HepG2 (cell line): Measurements from ENCODE around the gene ANKRD39. TPM values are rescaled to one million over a fixed set of nuclear protein-coding genes. Genes with fewer than 3 reads are reported as not detected.
A peak's percentile ranks its signal among the peaks of the same experiment; 100 is the strongest.

ENCODE experiments used
- ATAC-seq: fragments of 200-7000 bp; cut with Tn5 transposase; 3 replicates; pipeline ENCODE4 v1.9.1; 2020; ENCODE audit warnings: mild to moderate bottlenecking, moderate library complexity
- BruUV-seq: library from RNA; stranded (reverse); fragments of 400-500 nt; replicated peaks from 2 replicates; lab custom pipeline; 2021; lab: Mats Ljungman, UMichigan
- CTCF ChIA-PET: fragments of 300-600 bp; formaldehyde crosslinking; extraction: SDS; loops from one replicate; lab custom pipeline; 2021; ENCODE audit warnings: low total read pairs, inconsistent platforms, low intra/inter-chr PET ratio; lab: Yijun Ruan, JAX
- POLR2A ChIA-PET: fragments of 350-600 bp; sonication (Branson Sonifier 250); formaldehyde crosslinking; loops from one replicate; lab custom pipeline; 2020; ENCODE audit warnings: antibody characterized with exemption, inconsistent platforms; lab: Yijun Ruan, JAX
- DNase-seq: peaks from one replicate; pipeline ENCODE4 v3.0.0-alpha.2; 2015; ENCODE audit warnings: low spot score
- FAIRE-seq: peaks from 3 replicates; lab custom pipeline; 2011; peaks lifted over from hg19 to GRCh38; lab: Jason Lieb, UNC
- H2AFZ ChIP-seq: one replicate; pipeline ENCODE4 v1.6.1; 2011; ENCODE audit warnings: low read length, inconsistent platforms
- H3K27ac ChIP-seq: fragments of 300-600 bp; 3 replicates; pipeline ENCODE4 v1.8.0; 2011; ENCODE audit warnings: mixed run types, mild to moderate bottlenecking, mixed read lengths, low read length, inconsistent platforms; ENCODE audit not compliant: insufficient read depth; ENCODE audit errors: extremely low read length
- H3K27me3 ChIP-seq, 2 experiments: fragments of 200-600 bp in 1 of 2; 2 replicates in 1 of 2; 3 replicates in 1 of 2; pipeline versions ENCODE4 v1.6.0 to v1.8.0; 2011; ENCODE audit warnings: low read length in 2 of 2, mild to moderate bottlenecking in 2 of 2, moderate library complexity in 2 of 2, inconsistent platforms in 1 of 2; ENCODE audit not compliant: insufficient read depth in 2 of 2, control insufficient read depth in 1 of 2
- H3K36me3 ChIP-seq, 2 experiments: fragments of 200-600 bp in 1 of 2; replicated peaks in 1 of 2; 2 replicates in 1 of 2; 3 replicates in 1 of 2; pipeline versions ENCODE4 v1.5.1 to v1.8.0; 2011; ENCODE audit warnings: low read length in 2 of 2, inconsistent platforms in 1 of 2; ENCODE audit not compliant: insufficient read depth in 2 of 2, control insufficient read depth in 1 of 2
- H3K4me1 ChIP-seq: 2 replicates; pipeline ENCODE4 v1.5.1; 2012; ENCODE audit warnings: low read length, inconsistent platforms; ENCODE audit not compliant: insufficient read depth
- H3K4me2 ChIP-seq: 2 replicates; pipeline ENCODE4 v1.6.0; 2011; ENCODE audit warnings: low read depth, low read length, inconsistent platforms
- H3K4me3 ChIP-seq, 3 experiments: fragments of 200-600 bp in 1 of 3; sonication (generic), shearing (Covaris generic) in 1 of 3; replicated peaks in 1 of 3; 2 replicates each; pipeline ENCODE4 v1.5.1; 2011 to 2016; ENCODE audit warnings: low read length in 3 of 3, inconsistent platforms in 2 of 3, low read depth in 2 of 3, mild to moderate bottlenecking in 2 of 3, control low read depth in 1 of 3, mixed read lengths in 1 of 3; ENCODE audit not compliant: insufficient read depth in 1 of 3
- H3K79me2 ChIP-seq: one replicate; pipeline ENCODE4 v1.6.1; 2011; ENCODE audit warnings: low read length, inconsistent platforms; ENCODE audit not compliant: insufficient read depth
- H3K9ac ChIP-seq: 2 replicates; pipeline ENCODE4 v1.6.0; 2011; ENCODE audit warnings: mild to moderate bottlenecking, low read depth, low read length, inconsistent platforms; ENCODE audit not compliant: insufficient read depth
- H3K9me3 ChIP-seq: 2 replicates; pipeline ENCODE4 v1.5.1; 2012; ENCODE audit warnings: mild to moderate bottlenecking, low read length
- H4K20me1 ChIP-seq: 2 replicates; pipeline ENCODE4 v1.6.0; 2011; ENCODE audit warnings: inconsistent platforms, mild to moderate bottlenecking, low read length, moderate library complexity; ENCODE audit not compliant: insufficient read depth
- AKAP8 ChIP-seq: sonication (generic); formaldehyde crosslinking; IDR thresholded peaks from 2 replicates; pipeline ENCODE4 v1.5.1; 2020; ENCODE audit warnings: mild to moderate bottlenecking, missing genetic modification reagents
- FOXA3 ChIP-seq: IDR thresholded peaks from 2 replicates; pipeline ENCODE4 v1.6.1; 2016; ENCODE audit warnings: missing genetic modification reagents, missing compliant biosample characterization
- JUNB ChIP-seq: sonication (generic); formaldehyde crosslinking; IDR thresholded peaks from 2 replicates; pipeline ENCODE4 v1.8.0; 2022; ENCODE audit warnings: missing genetic modification reagents, mild to moderate bottlenecking, borderline replicate concordance
- MZF1 ChIP-seq: sonication (generic); formaldehyde crosslinking; IDR thresholded peaks from 2 replicates; pipeline ENCODE4 v1.8.1; 2023; ENCODE audit warnings: mild to moderate bottlenecking, missing genetic modification reagents, borderline replicate concordance
- NRL ChIP-seq: sonication (generic); formaldehyde crosslinking; IDR thresholded peaks from 2 replicates; pipeline ENCODE4 v1.5.0; 2020; ENCODE audit warnings: missing genetic modification reagents, mild to moderate bottlenecking, moderate library complexity, borderline replicate concordance
- RBFOX2 ChIP-seq: fragments of 200-400 bp; formaldehyde crosslinking; IDR thresholded peaks from 2 replicates; pipeline ENCODE4 v1.6.1; 2017; ENCODE audit warnings: low read depth, mild to moderate bottlenecking, low read length
- SKI ChIP-seq: fragments of 450-650 bp; IDR thresholded peaks from one replicate; pipeline ENCODE4 v1.6.1; 2018; ENCODE audit warnings: mild to moderate bottlenecking; ENCODE audit not compliant: partially characterized antibody
- ZBTB1 ChIP-seq: sonication (generic); formaldehyde crosslinking; IDR thresholded peaks from 2 replicates; pipeline ENCODE4 v1.4.0; 2020; ENCODE audit warnings: missing genetic modification reagents, borderline replicate concordance
- ZFP36L2 ChIP-seq: sonication (generic); formaldehyde crosslinking; IDR thresholded peaks from 2 replicates; pipeline ENCODE4 v1.4.0; 2020; ENCODE audit warnings: missing genetic modification reagents
- ZNF792 ChIP-seq: IDR thresholded peaks from 2 replicates; pipeline ENCODE4 v1.6.1; 2016
- WGBS: methylation state at CpG from one replicate; pipeline ENCODE4 v1.1.6; 2017; ENCODE audit warnings: low lambda C conversion rate; 5-methylcytosine and 5-hydroxymethylcytosine counted together
- in situ Hi-C: cut with HindIII; loops from 2 replicates; pipeline ENCODE4 v1.10.0; 2017; ENCODE audit warnings: low pct_unique_long_range_greater_than_20kb; ENCODE audit not compliant: extremely low pct_ligation_motif_present
- intact Hi-C: fragments of 100-400 bp; cut with micrococcal nuclease; formaldehyde crosslinking; loops from one replicate; pipeline ENCODE4 v1.10.0; 2022; ENCODE audit not compliant: unreplicated experiment
- polyA plus RNA-seq, 8 experiments: library from polyadenylated mRNA; depleted of rRNA in 3 of 8; stranded (reverse) in 7 of 8; unstranded in 1 of 8; fragments of >200 nt; fragmentation: Illumina TruSeq in 4 of 8; extraction: Trizol in 4 of 8; gene quantifications; 2 replicates each; pipeline versions ENCODE4 v1.2.1 to v1.2.3, GENCODE V29; 2011 to 2016; ENCODE audit warnings: low read depth in 4 of 8, missing spikeins in 1 of 8, mixed read lengths in 1 of 8; ENCODE audit not compliant: insufficient read depth in 1 of 8
- total RNA-seq, 5 experiments: library from RNA; depleted of rRNA; stranded (reverse); fragments of >200 nt; fragmentation: Illumina TruSeq; extraction: Trizol; gene quantifications; 2 replicates each; pipeline ENCODE4 v1.2.3, GENCODE V29; 2016; ENCODE audit warnings: low read depth in 1 of 5
- TF ChIP-seq, protein P1 (sequence below): sonication (generic); formaldehyde crosslinking; IDR thresholded peaks from 2 replicates; pipeline ENCODE4 v1.5.0; 2020; ENCODE audit warnings: mild to moderate bottlenecking, missing genetic modification reagents, borderline replicate concordance

ANKRD39 gene
- total and polyA plus RNA-seq, 2 of the 13 experiments (the other 11 are each of a cell fraction or from before 2014, with no cell fraction given), result 23.2 to 24.8 TPM

DNA sequence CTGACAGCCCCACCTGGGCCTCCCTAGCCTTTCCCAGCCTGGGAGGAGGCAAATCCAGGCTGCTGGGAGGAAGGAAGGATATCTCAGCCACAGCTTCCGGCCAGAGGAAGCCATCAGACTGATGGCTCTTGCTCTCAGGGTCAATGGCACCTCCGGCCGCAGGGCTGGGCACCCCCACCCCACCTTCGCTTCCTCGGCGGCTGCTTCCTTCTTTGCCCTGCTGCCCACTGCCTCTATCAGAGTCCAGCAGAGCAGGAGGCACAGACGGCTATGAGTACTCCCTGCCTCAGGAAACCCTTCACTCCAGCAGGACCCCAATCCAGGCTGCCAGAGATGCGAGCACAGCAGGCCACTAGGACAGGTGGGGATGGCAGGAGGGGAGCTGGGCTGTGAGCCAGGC lies 8.8 kb upstream of the ANKRD39 start:
- 94% methylated on average over 8 of the region's 8 CpGs for WGBS
- H3K9ac ChIP-seq, result peak overlapping the region; percentile 98; the same call in 1 of the 2 replicates
- H3K9me3 ChIP-seq, result no peaks in the 10 kb centered on the region
- intact Hi-C loops, result no loop called here
- ChIA-PET CTCF (no interaction called here), POLR2A (interaction anchor here (5.9 kb wide), 1 partner anchor 9 kb away, joined by 152 read pairs; the partner anchor contains the start of gene ANKRD39)
- peaks cover 0 to 10% of the 10 kb centered on the region in 2 experiments; a peak in 3 of 5 replicates for H3K27me3 ChIP-seq
- 0 out of 2 replicates have a peak overlapping the region, but pooled peaks have one; percentile 92 for H3K4me2 ChIP-seq
- H3K4me1 ChIP-seq, result peaks cover 46% of the 10 kb centered on the region
- peaks cover 23% of the 10 kb centered on the region for H3K79me2 ChIP-seq
- ATAC-seq (no peak), DNase-seq (no peak), FAIRE-seq (no peak)
- H4K20me1 ChIP-seq, result no peaks in the 10 kb centered on the region
- H2AFZ ChIP-seq, result no peak overlapping the region
- in situ Hi-C loops, result no loop called here
- H3K4me3 ChIP-seq, result peak overlapping the region in 1 of 3 experiments; percentile 93; a peak in 1 of 6 replicates
- TF ChIP-seq NRL (CRISPR knock-in tag), result 0 out of 2 replicates have a peak, but pooled peaks have one; percentile 49
- 0 out of 2 replicates have a peak, but pooled peaks have one; percentile 14 for TF ChIP-seq AKAP8
- TF ChIP-seq SKI, result no peak
- peak; percentile 41; the same call in 1 of the 2 replicates for TF ChIP-seq RBFOX2
- TF ChIP-seq JUNB (CRISPR knock-in tag), result no peak
- TF ChIP-seq, protein P1, sequence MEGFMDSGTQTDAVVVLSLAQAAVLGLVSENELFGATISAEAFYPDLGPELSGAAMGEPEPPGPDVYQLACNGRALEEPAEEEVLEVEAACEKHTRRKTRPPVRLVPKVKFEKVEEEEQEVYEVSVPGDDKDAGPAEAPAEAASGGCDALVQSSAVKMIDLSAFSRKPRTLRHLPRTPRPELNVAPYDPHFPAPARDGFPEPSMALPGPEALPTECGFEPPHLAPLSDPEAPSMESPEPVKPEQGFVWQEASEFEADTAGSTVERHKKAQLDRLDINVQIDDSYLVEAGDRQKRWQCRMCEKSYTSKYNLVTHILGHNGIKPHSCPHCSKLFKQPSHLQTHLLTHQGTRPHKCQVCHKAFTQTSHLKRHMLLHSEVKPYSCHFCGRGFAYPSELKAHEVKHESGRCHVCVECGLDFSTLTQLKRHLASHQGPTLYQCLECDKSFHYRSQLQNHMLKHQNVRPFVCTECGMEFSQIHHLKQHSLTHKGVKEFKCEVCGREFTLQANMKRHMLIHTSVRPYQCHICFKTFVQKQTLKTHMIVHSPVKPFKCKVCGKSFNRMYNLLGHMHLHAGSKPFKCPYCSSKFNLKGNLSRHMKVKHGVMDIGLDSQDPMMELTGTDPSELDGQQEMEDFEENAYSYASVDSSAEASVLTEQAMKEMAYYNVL (CRISPR knock-in tag), result no peak
- TF ChIP-seq FOXA3 (CRISPR knock-in tag), result no peak
- TF ChIP-seq MZF1, result no peak
- TF ChIP-seq ZBTB1 (CRISPR knock-in tag), result no peak
- TF ChIP-seq ZFP36L2 (CRISPR knock-in tag), result no peak
- no peak for TF ChIP-seq ZNF792 (CRISPR knock-in tag)
- peaks cover 34 to 49% of the 10 kb centered on the region in 2 experiments for H3K36me3 ChIP-seq
- BruUV-seq, result no TSS peak
- no peak overlapping the region for H3K27ac ChIP-seq
